ENCODE data around the gene CDCP1.

The CDCP1 gene

DNA sequence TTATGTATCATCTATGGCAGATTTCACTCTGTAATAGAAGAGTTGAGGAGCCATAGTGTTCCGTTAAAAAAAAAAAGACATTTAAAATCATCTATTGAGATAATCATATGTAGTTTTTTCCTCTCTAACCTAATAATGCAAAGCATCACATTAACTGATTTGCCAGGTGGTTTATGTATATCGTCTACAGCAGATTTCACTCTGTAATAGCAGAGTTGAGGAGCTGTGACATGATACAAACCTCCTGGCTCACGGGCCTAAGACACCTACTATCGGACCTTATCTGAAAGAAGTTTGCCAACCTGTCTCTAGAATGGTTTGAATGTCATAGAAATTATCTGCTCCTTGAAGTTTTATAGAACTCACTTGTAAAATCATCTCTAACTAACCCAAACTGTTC lies 29.8 kb downstream of the CDCP1 start:
- no peaks in the 10 kb centered on the region for H3K27me3 ChIP-seq (ENCODE audit: insufficient read depth, poor library complexity, severe bottlenecking)
- H3K4me3 ChIP-seq (ENCODE audit: severe bottlenecking), result no peak overlapping the region
- H3K9me3 ChIP-seq (ENCODE audit: severe bottlenecking), result no peaks in the 10 kb centered on the region
- peak overlapping the region; percentile 100 for H3K27ac ChIP-seq (ENCODE audit: poor library complexity, severe bottlenecking)
- peaks cover 94% of the 10 kb centered on the region for H3K36me3 ChIP-seq (ENCODE audit: low read depth)
- DNase-seq (ENCODE audit: low spot score), result no peak
- no peak for ATAC-seq (ENCODE audit: low read depth)
- no peak for TF ChIP-seq CTCF (IDR thresholded peaks at IDR 0.05; ENCODE audit: poor library complexity, severe bottlenecking)
- peaks cover 21% of the 10 kb centered on the region for H3K4me1 ChIP-seq (ENCODE audit: insufficient read depth, poor library complexity, severe bottlenecking)

DNA sequence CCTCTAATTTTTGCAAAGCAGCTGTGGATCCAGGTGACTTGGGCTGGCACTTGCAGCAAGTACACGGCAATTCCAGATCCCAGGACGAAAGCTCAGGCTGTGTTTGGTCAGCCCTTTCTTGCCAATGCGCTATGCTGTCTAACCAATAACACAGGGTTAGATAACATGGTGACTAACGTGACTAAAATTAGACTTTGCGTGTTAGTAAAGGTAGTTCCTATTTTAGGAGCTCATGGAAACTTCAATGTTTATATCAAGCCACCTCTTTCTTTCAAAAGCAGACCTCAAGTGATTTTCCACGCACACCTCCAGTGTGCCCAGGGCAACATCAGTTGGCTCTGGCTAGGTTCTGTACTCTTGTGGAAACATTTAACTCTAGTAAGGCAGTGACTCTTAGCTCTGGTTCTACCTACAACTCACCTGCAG lies 32.5 kb downstream of the CDCP1 start:
- Histone ChIP-seq H3K36me3 (ENCODE audit: low read depth) (peaks cover 97% of the 10 kb centered on the region), H3K27ac (ENCODE audit: poor library complexity, severe bottlenecking) (no peak overlapping the region), H3K4me3 (ENCODE audit: severe bottlenecking) (no peak overlapping the region), H3K4me1 (ENCODE audit: insufficient read depth, poor library complexity, severe bottlenecking) (no peaks in the 10 kb centered on the region), H3K27me3 (ENCODE audit: insufficient read depth, poor library complexity, severe bottlenecking) (no peaks in the 10 kb centered on the region), H3K9me3 (ENCODE audit: severe bottlenecking) (no peaks in the 10 kb centered on the region)
- no peak for ATAC-seq (ENCODE audit: low read depth)
- no peak for TF ChIP-seq CTCF (IDR thresholded peaks at IDR 0.05; ENCODE audit: poor library complexity, severe bottlenecking)
- no peak for DNase-seq (ENCODE audit: low spot score)

DNA sequence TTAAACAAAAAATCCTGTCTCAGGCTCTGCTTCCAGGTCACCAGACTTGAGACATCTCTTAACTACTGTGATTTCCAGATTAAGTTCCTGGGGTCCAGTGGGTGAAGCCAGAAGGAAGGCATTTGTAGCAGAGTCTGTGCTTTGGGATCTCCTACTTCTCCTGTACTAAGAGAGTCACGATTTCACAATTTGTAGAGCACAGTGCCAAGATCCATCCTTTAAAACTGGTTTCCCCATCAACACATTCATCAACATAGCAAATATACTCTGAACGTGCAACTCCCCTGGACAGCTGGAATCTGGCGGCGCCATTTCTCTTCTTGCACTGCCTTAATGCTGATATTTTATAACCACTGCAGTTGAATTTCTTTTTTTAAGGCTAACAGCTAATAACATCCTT lies 33.2 kb downstream of the CDCP1 start:
- no peak overlapping the region for H3K27ac ChIP-seq (ENCODE audit: poor library complexity, severe bottlenecking)
- ATAC-seq (ENCODE audit: low read depth) (no peak), DNase-seq (ENCODE audit: low spot score) (no peak)
- no peaks in the 10 kb centered on the region for H3K9me3 ChIP-seq (ENCODE audit: severe bottlenecking)
- H3K4me1 ChIP-seq (ENCODE audit: insufficient read depth, poor library complexity, severe bottlenecking), result no peaks in the 10 kb centered on the region
- TF ChIP-seq CTCF (IDR thresholded peaks at IDR 0.05; ENCODE audit: poor library complexity, severe bottlenecking), result no peak
- no peaks in the 10 kb centered on the region for H3K27me3 ChIP-seq (ENCODE audit: insufficient read depth, poor library complexity, severe bottlenecking)
- peaks cover 95% of the 10 kb centered on the region for H3K36me3 ChIP-seq (ENCODE audit: low read depth)
- no peak overlapping the region for H3K4me3 ChIP-seq (ENCODE audit: severe bottlenecking)

- ATAC-seq (ENCODE audit: low read depth) (no peak), DNase-seq (ENCODE audit: low spot score) (no peak)
- peaks cover 8% of the 10 kb centered on the region for H3K4me1 ChIP-seq (ENCODE audit: insufficient read depth, poor library complexity, severe bottlenecking)
- peaks cover 95% of the 10 kb centered on the region for H3K36me3 ChIP-seq (ENCODE audit: low read depth)
- H3K4me3 ChIP-seq (ENCODE audit: severe bottlenecking), result no peak overlapping the region
- H3K27me3 ChIP-seq (ENCODE audit: insufficient read depth, poor library complexity, severe bottlenecking), result no peaks in the 10 kb centered on the region
- H3K27ac ChIP-seq (ENCODE audit: poor library complexity, severe bottlenecking), result no peak overlapping the region
- TF ChIP-seq CTCF (IDR thresholded peaks at IDR 0.05; ENCODE audit: poor library complexity, severe bottlenecking), result no peak
- no peaks in the 10 kb centered on the region for H3K9me3 ChIP-seq (ENCODE audit: severe bottlenecking)
Observed at GRCh38 chr3:45110509-45110833, 35.7 kb downstream of the CDCP1 start.

GRCh38 chr3:45109771-45110508 lies 36.2 kb downstream of the CDCP1 start:
- DNase-seq (ENCODE audit: low spot score), result no peak
- Histone ChIP-seq H3K36me3 (ENCODE audit: low read depth) (peaks cover 96% of the 10 kb centered on the region), H3K27me3 (ENCODE audit: insufficient read depth, poor library complexity, severe bottlenecking) (no peaks in the 10 kb centered on the region), H3K4me3 (ENCODE audit: severe bottlenecking) (no peak overlapping the region), H3K9me3 (ENCODE audit: severe bottlenecking) (no peaks in the 10 kb centered on the region), H3K27ac (ENCODE audit: poor library complexity, severe bottlenecking) (no peak overlapping the region), H3K4me1 (ENCODE audit: insufficient read depth, poor library complexity, severe bottlenecking) (peaks cover 8% of the 10 kb centered on the region)
- no peak for TF ChIP-seq CTCF (IDR thresholded peaks at IDR 0.05; ENCODE audit: poor library complexity, severe bottlenecking)
- no peak for ATAC-seq (ENCODE audit: low read depth)

Data from RWPE2 (cell line).